ENCODE measurements around the gene SDCBP2. TPM values are rescaled to one million over a fixed set of nuclear protein-coding genes. Genes with fewer than 3 reads are reported as not detected.

The SDCBP2 gene
- total and polyA plus RNA-seq, 2 of the 4 experiments (the other 2 are of a cell fraction), result 0.54 to 1.3 TPM

DNA sequence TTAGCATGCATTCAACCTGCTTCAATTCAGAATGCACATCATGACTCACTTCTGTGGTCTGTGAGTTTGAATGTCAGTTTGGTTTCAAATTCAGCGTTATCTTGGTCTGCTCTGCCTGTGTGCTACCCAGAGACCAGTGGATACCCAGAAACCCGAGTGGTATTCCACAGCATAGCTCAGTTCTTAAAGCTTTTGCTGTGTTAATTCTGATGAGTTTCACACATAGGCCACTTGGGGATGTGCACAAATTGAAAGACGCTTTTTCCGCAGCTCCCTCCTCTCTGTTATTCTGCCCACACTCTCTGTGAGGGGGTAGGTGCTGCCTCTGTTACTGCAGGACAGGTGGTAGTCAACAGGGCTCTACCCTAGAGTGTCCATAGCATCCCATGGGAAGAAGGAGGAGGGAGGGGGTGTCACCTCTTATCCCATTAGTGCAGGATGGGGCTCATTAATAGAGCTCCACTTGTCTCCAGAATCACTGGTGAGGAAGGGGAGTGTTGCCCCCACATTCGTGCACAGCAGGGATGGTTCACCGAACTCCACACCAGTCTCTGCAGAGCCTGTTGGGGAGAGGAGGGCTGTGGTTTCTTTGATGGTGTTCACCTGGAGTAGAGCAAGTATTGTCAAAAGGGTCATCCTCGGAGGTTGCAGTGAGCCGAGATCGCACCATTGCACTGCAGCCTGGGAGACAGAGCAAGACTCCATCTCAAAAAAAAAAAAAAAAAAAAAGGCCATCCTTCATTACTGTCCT, 29.2 kb upstream of the SDCBP2 start:
- POLR2A ChIA-PET (ENCODE audit: unreplicated experiment), result no interaction called here
- peak overlapping the region; percentile 20; the same call in 1 of the 2 replicates for H3K23ac ChIP-seq (ENCODE audit: low read depth, low read length)

More for the DNA sequence above, 29.2 kb upstream of the SDCBP2 start:
- no peak for TF ChIP-seq NFE2L2 (IDR thresholded peaks at IDR 0.05; ENCODE audit: low read depth, low read length)
- peak; percentile 71; the same call in 1 of the 2 replicates for TF ChIP-seq FOS (IDR thresholded peaks at IDR 0.05; ENCODE audit: low read depth, low read length)
- TF ChIP-seq POLR2A (IDR thresholded peaks at IDR 0.05; ENCODE audit: low read depth, low read length), result peak; percentile 25; the same call in 1 of the 2 replicates
- no peak for TF ChIP-seq CTCF (conservative IDR thresholded peaks at IDR 0.05; ENCODE audit: low read depth, low read length)
- no peak for TF ChIP-seq SMC3 (IDR thresholded peaks at IDR 0.05; ENCODE audit: low read depth, low read length)
- TF ChIP-seq BHLHE40 (IDR thresholded peaks at IDR 0.05; ENCODE audit: low read depth, low read length), result no peak
- TF ChIP-seq RCOR1 (IDR thresholded peaks at IDR 0.05; ENCODE audit: insufficient replicate concordance, low read length), result no peak
- no peak for TF ChIP-seq USF2 (IDR thresholded peaks at IDR 0.05; ENCODE audit: low read depth, low read length)
- no peak for TF ChIP-seq MXI1 (IDR thresholded peaks at IDR 0.05; ENCODE audit: borderline replicate concordance, low read depth, low read length)
- no TSS peak for BruUV-seq (replicated peaks)
- Histone ChIP-seq H4K20me1 (ENCODE audit: insufficient read depth, low read length) (peaks cover 8% of the 10 kb centered on the region; the same call in 1 of the 2 replicates), H4K5ac (ENCODE audit: low read depth, low read length) (no peak overlapping the region), H2BK120ac (ENCODE audit: low read depth, low read length) (0 out of 2 replicates have a peak overlapping the region, but pooled peaks have one; percentile 0), H2AK5ac (ENCODE audit: low read depth, low read length) (no peak overlapping the region), H2BK20ac (ENCODE audit: low read depth, low read length) (peak overlapping the region; percentile 32; the same call in 1 of the 2 replicates), H3K79me1 (ENCODE audit: low read depth in 1 of 2, low read length in 2 of 2) (peaks cover 42 to 50% of the 10 kb centered on the region in 2 experiments), H3K14ac (replicated peaks; ENCODE audit: low read depth, low read length) (peak overlapping the region; percentile 38; the same call in 1 of the 2 replicates), H3K9me3 (ENCODE audit: control insufficient read depth, insufficient read depth, low read length) (no peaks in the 10 kb centered on the region), H3K9ac (ENCODE audit: low read depth, low read length) (no peak overlapping the region), H3K56ac (ENCODE audit: extremely low read depth, insufficient read depth, low read length) (no peak overlapping the region), H3K18ac (ENCODE audit: low read depth, low read length) (no peak overlapping the region), H3K4me1 (ENCODE audit: control insufficient read depth, insufficient read depth, low read length) (peaks cover 6% of the 10 kb centered on the region), H2BK5ac (ENCODE audit: low read depth, low read length, poor library complexity, severe bottlenecking) (peak overlapping the region; percentile 15), H2AK9ac (replicated peaks; ENCODE audit: low read depth, low read length, poor library complexity) (no peak overlapping the region), H3K4me2 (ENCODE audit: low read depth, low read length) (peak overlapping the region; percentile 34; the same call in 1 of the 2 replicates), H3K4me3 (ENCODE audit: insufficient read depth, low read depth, low read length) (no peak overlapping the region), H4K8ac (ENCODE audit: low read depth in 2 of 2, low read length in 2 of 2) (no peak overlapping the region), H3K27me3 (ENCODE audit: control insufficient read depth, insufficient read depth, low read length) (no peaks in the 10 kb centered on the region), H2BK15ac (ENCODE audit: low read depth, low read length) (no peak overlapping the region), H3K4ac (ENCODE audit: low read depth, low read length) (peak overlapping the region; percentile 8; the same call in 1 of the 2 replicates), H3K36me3 (ENCODE audit: control insufficient read depth, insufficient read depth, low read length) (peaks cover 31% of the 10 kb centered on the region), H3K27ac (ENCODE audit: insufficient read depth, low read length) (no peak overlapping the region), H4K91ac (ENCODE audit: insufficient read depth, low read depth, low read length) (no peak overlapping the region), H3K9me1 (ENCODE audit: insufficient read depth, low read length) (peaks cover 15% of the 10 kb centered on the region), H2AFZ (replicated peaks; ENCODE audit: low read length, poor library complexity) (no peak overlapping the region)
- peak; percentile 83 for DNase-seq
- in situ Hi-C loops (cut with MboI; ENCODE audit: low sequenced_read_pairs) (no loop called here), dilution Hi-C loops (cut with HindIII; ENCODE audit: low sequenced_read_pairs, unreplicated experiment) (no loop called here), intact Hi-C loops (cut with micrococcal nuclease) (no loop called here)
- peak; percentile 93 for ATAC-seq (ENCODE audit: low read depth)
- CTCF ChIA-PET, result interaction anchor here (0.7 kb wide), 1 partner anchor 598 kb away, joined by 3 read pairs; no protein-coding TSS in a partner anchor
- 42% methylated on average over 2 of the region's 9 CpGs; no CpG with 5 or more reads in 1 of the 2 experiments for WGBS, 2 experiments (ENCODE audit: extremely low coverage in 2 of 2, insufficient read length in 1 of 2)

Data from IMR-90 (cell line).